NCI-H2081 (cell line): Measurements from ENCODE around the gene ZNF23.
"Not testable (repeated sequence)": the region's sequence is repeated elsewhere in the genome, so short reads cannot be mapped to it uniquely, and the experiment has no call there.

Experiments
- DNase-seq, 2 experiments: peaks; one replicate each; lab custom pipeline; 2025; lab: John Stamatoyannopoulos, UW

Gene ZNF23

GRCh38 chr16:71461686-71462648 lies at the start of gene ZNF23:
Gene ZNF23 (minus strand): TSS chr16:71462247. CDS start chr16:71456796, 5,451 bp downstream.
- peak; percentile 63 to 69 for DNase-seq

- DNase-seq = no peak
Measured at GRCh38 chr16:71507061-71507460, 45.0 kb upstream of the ZNF23 start.

GRCh38 chr16:71504901-71505300 lies 42.9 kb upstream of the ZNF23 start:
- DNase-seq = no peak

- not testable (repeated sequence) for DNase-seq
Measured at GRCh38 chr16:71504051-71504450, 42.0 kb upstream of the ZNF23 start.

GRCh38 chr16:71501547-71501946 lies 39.5 kb upstream of the ZNF23 start:
- DNase-seq = no peak

DNA sequence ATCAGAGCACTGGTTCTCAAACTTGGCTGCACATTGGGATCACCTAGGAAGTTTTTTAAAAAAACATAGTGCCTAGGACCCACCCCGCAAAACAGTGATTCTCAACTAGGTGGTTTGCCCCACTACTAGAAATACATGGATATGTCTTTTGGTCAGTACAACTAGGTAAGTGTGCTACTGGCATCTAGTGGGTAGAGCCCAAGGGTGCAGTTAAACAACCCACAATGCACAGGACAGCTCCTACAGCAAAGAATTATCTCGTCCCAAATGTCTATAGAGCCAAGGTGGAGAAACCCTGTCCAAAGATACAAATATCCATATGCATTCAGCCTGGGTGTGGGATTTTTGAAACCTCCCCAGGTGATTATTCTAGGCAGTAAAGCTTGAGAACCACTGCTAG lies 38.9 kb upstream of the ZNF23 start:
- no peak for DNase-seq

GRCh38 chr16:71499775-71500364 lies 37.8 kb upstream of the ZNF23 start:
- peak; percentile 1 to 46 for DNase-seq

DNA sequence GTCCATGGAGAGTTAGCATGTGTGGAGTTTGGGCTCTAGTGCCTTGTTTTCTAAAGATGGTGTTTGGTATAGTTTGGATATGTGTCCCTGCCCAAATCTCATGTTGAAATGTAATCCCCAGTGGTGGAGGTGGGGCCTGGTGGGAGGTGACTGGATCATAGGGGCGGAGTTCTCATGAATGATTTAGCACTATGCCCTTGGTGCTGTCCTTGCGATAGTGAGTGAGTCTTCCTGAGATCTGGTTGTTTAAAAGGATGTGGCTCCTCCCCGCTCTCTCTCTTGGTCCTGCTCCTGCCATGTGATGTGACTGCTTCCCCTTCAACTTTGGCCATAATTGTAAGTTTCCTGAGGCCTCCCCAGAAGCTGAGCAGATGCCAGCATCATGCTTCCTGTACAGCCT lies 36.0 kb upstream of the ZNF23 start:
- DNase-seq = no peak

DNA sequence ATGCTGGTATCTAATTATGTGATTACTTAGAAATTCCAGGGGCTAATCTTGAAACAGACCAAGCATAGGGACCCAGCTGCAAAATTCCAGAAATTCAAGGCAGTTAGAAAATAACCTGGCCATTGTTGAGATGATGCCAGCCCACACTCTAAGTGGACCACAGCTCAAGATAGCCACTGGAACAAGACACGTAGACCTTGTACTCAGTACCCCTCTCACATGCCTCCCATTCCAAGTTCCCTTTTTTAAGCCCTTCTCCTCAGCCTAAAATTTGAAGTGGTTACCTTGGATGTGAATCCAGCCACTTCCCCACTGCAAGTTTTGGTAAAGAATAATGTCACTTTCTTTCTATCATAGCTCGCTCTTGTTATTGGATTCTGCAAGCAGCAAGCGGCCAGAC lies 31.2 kb upstream of the ZNF23 start:
- no peak for DNase-seq

GRCh38 chr16:71492786-71493185 lies 30.7 kb upstream of the ZNF23 start:
- no peak for DNase-seq

- no peak for DNase-seq
Measured at GRCh38 chr16:71491054-71491453, 29.0 kb upstream of the ZNF23 start.

- DNase-seq = no peak
Measured at GRCh38 chr16:71490361-71490760, 28.3 kb upstream of the ZNF23 start.

- no peak for DNase-seq
Measured at GRCh38 chr16:71489122-71489521, 27.1 kb upstream of the ZNF23 start, which contains the start of gene ZNF19. Gene ZNF19 (minus strand): TSS chr16:71489324. CDS start chr16:71482114, 7,210 bp downstream.

- peak; percentile 67 to 85 for DNase-seq
Measured at GRCh38 chr16:71484006-71484893, 22.2 kb upstream of the ZNF23 start.

DNA sequence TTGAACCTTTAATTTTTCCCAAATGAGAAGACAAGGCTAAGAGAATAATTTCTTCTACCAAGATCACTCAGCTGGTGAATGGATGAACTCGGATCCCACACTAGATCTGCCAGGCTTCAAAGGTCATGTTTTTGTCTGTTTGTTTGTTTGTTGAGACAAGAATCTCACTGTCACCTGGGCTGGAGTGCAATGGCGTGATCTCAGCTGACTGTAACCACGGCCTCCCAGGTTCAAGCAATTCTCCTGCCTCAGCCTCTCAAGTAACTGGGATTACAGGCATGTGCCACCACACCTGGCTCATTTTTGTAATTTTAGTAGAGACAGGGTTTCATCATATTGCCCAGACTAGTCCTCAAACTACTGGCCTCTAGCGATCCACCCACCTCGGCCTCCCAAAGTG lies 20.5 kb upstream of the ZNF23 start:
- no peak for DNase-seq

DNA sequence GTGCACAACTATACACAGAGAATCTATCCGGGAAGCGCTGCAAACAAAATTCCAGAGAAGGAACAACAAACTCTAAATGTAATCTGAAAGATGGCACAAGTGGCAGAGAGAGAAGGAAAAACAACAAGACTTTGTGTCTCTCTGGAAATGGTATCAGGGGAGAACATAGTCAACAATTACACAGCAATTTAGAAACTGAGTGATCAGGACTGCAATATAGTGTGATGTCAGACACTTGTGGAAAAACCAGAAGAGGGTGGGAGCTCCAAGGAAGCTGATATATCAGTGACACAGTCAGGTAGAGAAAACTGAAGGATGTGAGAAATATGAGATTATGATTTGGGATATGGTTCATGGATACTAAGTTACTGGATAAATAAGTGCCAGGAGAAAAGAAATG lies 18.9 kb upstream of the ZNF23 start:
- DNase-seq = no peak

DNA sequence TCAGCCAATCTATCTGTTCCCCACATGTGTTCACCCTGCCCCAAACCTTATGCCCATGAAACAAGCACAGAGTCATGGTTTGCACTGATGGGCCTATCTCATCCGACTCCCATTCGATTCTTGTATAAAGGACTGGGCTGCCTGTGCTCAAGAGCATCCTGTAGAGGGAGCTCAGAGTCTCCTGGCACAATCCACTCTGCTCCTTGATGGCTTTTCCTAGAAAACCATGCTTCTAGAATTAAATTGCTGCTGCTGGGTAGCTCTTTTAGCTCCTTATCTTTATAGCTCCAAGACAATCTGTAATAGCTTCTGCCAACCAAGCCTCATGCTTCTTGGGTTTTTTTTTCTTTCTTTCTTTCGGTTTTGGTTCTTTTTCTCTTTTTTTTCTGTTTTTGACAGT lies 17.4 kb upstream of the ZNF23 start:
- DNase-seq = peak; percentile 2 to 3

DNA sequence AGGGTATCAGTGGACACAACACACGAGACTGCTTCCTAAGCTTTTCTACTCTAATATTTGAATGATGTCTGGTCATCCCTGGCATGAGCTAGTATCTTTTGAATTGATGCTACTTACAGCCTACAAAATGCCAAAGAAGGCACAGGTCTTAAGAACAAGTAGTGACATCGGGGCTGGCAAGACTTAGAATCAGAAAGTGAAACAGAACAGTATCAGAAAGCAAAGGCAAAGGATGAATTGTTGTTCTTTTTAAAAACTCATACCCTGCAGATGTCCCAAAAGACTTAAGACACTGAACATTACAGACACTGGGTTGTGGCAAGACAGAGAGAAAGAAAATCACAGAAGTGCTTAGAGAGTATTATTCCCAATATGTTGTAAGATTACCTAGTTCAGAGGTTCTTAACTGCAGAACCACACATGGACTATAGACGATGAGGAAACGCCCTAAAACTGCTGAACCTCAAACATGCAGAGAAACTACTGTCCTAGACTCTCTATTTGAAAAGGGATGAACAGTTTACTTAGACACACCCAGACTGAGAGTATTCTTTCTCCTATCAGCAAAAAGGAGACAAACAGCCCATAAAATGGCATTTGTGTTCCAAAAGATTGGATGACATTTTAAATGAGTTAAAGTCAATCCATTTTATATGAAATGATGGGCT lies 14.5 kb upstream of the ZNF23 start:
- DNase-seq = no peak

DNA sequence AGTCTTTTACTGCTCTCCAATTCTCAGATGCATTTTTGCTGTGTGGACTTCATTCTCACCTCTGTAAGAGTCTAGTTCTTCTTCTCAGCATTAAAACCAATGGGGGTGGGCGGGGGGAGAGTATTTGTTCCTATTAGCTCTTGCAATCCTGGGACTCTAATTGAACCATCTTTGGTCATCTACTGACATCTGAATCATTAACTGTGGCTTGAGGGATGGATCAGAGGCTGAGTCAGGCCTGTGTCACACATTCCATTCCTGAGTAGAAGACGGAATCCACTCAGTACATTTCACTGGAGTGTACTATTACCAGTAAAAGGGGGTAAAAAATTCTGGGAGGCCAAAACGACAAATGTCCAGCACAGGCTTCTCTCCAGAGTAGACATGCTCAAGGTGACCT lies 12.8 kb upstream of the ZNF23 start:
- no peak for DNase-seq

- no peak for DNase-seq
Measured at GRCh38 chr16:71473891-71474290, 11.8 kb upstream of the ZNF23 start.

DNA sequence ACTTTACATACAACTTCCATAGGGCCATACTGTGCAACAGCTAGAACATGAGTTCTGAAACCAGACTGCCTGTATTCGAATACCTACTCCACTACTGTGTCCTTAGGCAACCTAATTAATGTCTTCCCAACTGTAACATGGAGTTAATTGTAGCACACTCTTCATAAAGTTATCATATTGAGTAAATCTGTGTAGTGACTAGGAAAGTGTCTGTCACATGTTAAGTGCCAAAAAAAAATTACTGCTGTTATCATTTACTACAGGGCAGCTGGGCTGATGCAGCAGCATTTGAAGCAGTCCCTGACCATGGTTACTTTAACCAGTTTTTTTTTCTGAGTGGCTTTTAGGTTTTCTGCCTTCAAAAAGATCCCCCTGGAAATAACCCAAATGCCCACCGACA lies 10.9 kb upstream of the ZNF23 start:
- DNase-seq = no peak

- DNase-seq = no peak
Measured at GRCh38 chr16:71472051-71472450, 10.0 kb upstream of the ZNF23 start.
